ENCODE measurements around the gene RIC3. TPM values are rescaled to one million over a fixed set of nuclear protein-coding genes. Genes with fewer than 3 reads are reported as not detected.

The RIC3 gene
- total and polyA plus RNA-seq, 2 donors (not counting 3 experiments of a cell fraction or from before 2014, with no cell fraction given) = not detected

DNA sequence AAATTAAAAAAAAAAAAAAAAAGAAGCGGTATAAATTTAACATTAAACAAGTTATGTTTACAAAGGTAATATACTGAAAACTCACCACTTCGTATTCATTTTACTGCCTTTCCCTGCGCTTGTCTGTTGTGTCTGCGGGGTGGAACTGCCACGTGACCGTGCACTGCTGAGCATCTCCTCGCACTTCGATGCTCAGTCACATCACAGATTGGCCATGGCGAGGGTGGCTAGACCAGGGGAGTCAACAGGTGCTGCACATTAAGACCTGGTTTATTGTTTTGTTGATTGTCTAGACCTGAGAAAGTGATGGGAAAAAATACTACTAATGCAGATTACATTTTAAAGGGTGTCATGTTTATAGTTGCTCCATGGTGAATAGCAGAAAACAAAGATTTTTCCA lies 110.6 kb downstream of the RIC3 start:
- no peaks in the 10 kb centered on the region for H3K9me3 ChIP-seq (replicated peaks; ENCODE audit: control insufficient read depth, insufficient read depth, low read length)
- no peak for TF ChIP-seq POLR2AphosphoS5 (IDR thresholded peaks at IDR 0.05; ENCODE audit: insufficient read depth, low read depth, low read length)
- TF ChIP-seq, protein P1, sequence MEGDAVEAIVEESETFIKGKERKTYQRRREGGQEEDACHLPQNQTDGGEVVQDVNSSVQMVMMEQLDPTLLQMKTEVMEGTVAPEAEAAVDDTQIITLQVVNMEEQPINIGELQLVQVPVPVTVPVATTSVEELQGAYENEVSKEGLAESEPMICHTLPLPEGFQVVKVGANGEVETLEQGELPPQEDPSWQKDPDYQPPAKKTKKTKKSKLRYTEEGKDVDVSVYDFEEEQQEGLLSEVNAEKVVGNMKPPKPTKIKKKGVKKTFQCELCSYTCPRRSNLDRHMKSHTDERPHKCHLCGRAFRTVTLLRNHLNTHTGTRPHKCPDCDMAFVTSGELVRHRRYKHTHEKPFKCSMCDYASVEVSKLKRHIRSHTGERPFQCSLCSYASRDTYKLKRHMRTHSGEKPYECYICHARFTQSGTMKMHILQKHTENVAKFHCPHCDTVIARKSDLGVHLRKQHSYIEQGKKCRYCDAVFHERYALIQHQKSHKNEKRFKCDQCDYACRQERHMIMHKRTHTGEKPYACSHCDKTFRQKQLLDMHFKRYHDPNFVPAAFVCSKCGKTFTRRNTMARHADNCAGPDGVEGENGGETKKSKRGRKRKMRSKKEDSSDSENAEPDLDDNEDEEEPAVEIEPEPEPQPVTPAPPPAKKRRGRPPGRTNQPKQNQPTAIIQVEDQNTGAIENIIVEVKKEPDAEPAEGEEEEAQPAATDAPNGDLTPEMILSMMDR (IDR thresholded peaks at IDR 0.05; ENCODE audit: extremely low read depth in 1 of 2, insufficient read depth in 1 of 2, low read depth in 1 of 2, low read length in 2 of 2) = no peak
- no peak for TF ChIP-seq MYC (IDR thresholded peaks at IDR 0.05; ENCODE audit: low read depth, low read length)
- TF ChIP-seq, protein P2, sequence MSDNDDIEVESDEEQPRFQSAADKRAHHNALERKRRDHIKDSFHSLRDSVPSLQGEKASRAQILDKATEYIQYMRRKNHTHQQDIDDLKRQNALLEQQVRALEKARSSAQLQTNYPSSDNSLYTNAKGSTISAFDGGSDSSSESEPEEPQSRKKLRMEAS (IDR thresholded peaks at IDR 0.05; ENCODE audit: insufficient read depth, insufficient read length) = no peak
- TF ChIP-seq JUN (IDR thresholded peaks at IDR 0.05; ENCODE audit: borderline replicate concordance, insufficient read depth, insufficient read length, low read depth) = no peak
- no peak for TF ChIP-seq EZH2 (IDR thresholded peaks at IDR 0.05; ENCODE audit: borderline replicate concordance, low read depth, low read length, severe bottlenecking)
- TF ChIP-seq FOS (IDR thresholded peaks at IDR 0.05; ENCODE audit: borderline replicate concordance, insufficient read depth, low read length) = no peak
- TF ChIP-seq GATA2 (IDR thresholded peaks at IDR 0.05; ENCODE audit: insufficient read depth, insufficient read length, low read depth, low read length) = no peak
- no peak for TF ChIP-seq POLR2A (IDR thresholded peaks at IDR 0.05; ENCODE audit: low read depth, low read length)
- no TSS peak for BruUV-seq (replicated peaks)
- no peak overlapping the region for H3K4me2 ChIP-seq (ENCODE audit: insufficient read depth, low read length)
- no peaks in the 10 kb centered on the region for H4K20me1 ChIP-seq (replicated peaks; ENCODE audit: control insufficient read depth, extremely low read depth, insufficient read depth, low read length)
- no peak for DNase-seq (ENCODE audit: low read depth, low spot score)
- FAIRE-seq = no peak
- no peaks in the 10 kb centered on the region for H3K36me3 ChIP-seq (ENCODE audit: control insufficient read depth in 2 of 2, extremely low read depth in 1 of 2, insufficient read depth in 2 of 2, low read length in 2 of 2)
- no peak overlapping the region for H3K4me3 ChIP-seq (replicated peaks in 1 of 3; ENCODE audit: insufficient read depth in 1 of 3, low read depth in 1 of 3, low read length in 3 of 3)
- intact Hi-C loops (cut with micrococcal nuclease) = no loop called here
- H2AFZ ChIP-seq (ENCODE audit: low read depth, low read length) = no peak overlapping the region
- H3K9ac ChIP-seq (replicated peaks; ENCODE audit: extremely low read depth, insufficient read depth, low read length) = no peak overlapping the region
- ChIA-PET POLR2A (no interaction called here), CTCF (interaction anchor here (0.8 kb wide), 1 partner anchor 25 kb away, joined by 4 read pairs; no protein-coding TSS in a partner anchor)
- no peak overlapping the region for H3K27ac ChIP-seq (ENCODE audit: insufficient read depth, low read depth, low read length)
- dilution Hi-C loops (cut with MboI; ENCODE audit: extremely low pct_ligation_motif_present, low sequenced_read_pairs) = no loop called here
- no peaks in the 10 kb centered on the region for H3K4me1 ChIP-seq (ENCODE audit: control insufficient read depth, extremely low read depth, insufficient read depth, low read length)
- H3K79me2 ChIP-seq (ENCODE audit: control insufficient read depth, insufficient read depth, low read length) = no peaks in the 10 kb centered on the region
- H3K27me3 ChIP-seq (ENCODE audit: control insufficient read depth in 2 of 2, insufficient read depth in 2 of 2, low read length in 2 of 2) = no peaks in the 10 kb centered on the region
- H3K9me1 ChIP-seq (replicated peaks; ENCODE audit: control insufficient read depth, extremely low read depth, insufficient read depth, low read length) = no peaks in the 10 kb centered on the region
